HG02763 (cell line): ENCODE results near the gene AHRR.

Source experiments
- ATAC-seq: cut with Tn5 transposase; IDR thresholded peaks from one replicate; pipeline ENCODE4 v1.9.1; 2021; ENCODE audit warnings: mild to moderate bottlenecking, moderate library complexity; ENCODE audit not compliant: unreplicated experiment

AHRR gene

DNA sequence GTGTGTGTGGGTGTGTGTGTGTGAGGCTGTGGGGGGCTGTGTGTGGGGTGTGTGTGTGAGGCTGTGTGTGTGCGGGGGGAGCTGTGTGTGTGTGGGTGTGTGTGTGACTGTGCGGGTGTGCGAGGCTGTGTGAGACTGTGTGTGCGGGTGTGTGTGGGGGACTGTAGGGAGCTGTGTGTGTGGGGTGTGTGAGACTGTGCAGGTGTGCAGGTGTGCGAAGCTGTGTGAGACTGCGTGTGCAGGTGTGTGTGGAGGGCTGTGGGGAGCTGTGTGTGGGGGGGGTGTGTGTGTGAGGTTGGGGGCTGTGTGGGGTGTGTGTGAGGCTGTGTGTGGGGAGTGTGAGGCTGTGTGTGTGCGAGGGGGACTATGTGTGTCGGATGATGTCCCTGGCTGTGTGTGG, 23.2 kb downstream of the AHRR start:
- ATAC-seq = no peak

DNA sequence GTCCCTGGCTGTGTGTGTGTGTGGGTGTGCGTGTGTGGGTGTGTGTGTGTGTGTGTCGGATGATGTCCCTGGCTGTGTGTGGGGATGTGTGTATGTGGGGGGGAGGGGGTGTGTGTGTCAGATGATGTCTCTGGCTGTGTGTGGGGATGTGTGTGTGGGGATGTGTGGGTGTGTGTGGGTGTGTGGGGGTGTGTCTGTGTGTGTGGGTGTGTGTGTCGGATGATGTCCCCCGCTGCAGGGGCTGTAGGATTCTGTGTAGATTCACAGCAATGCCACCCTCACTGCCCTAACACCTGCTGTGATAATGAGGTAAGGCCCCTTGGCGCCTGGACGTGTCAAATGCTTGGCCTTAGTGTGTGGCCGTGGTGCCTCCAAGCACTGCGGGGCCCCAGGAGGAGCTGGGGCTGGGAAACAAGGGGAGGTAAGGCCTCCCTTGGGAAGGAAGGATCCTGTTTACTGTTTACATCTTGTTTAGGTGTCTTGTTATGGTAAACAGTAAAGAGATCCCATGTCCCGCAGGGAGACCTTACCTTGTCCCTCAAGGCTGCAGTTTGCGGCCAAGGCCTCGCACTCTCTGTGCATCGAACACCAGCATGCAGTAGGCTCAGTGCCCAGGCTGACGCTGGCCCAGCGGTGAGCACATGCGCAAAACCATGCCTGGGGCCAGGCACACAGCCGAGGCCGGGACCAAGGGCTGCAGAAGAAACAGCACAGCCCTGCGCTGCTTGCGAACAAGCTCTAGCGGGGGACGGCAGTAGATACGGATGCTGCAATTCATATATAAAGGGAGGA, 24.1 kb downstream of the AHRR start:
- no peak for ATAC-seq

DNA sequence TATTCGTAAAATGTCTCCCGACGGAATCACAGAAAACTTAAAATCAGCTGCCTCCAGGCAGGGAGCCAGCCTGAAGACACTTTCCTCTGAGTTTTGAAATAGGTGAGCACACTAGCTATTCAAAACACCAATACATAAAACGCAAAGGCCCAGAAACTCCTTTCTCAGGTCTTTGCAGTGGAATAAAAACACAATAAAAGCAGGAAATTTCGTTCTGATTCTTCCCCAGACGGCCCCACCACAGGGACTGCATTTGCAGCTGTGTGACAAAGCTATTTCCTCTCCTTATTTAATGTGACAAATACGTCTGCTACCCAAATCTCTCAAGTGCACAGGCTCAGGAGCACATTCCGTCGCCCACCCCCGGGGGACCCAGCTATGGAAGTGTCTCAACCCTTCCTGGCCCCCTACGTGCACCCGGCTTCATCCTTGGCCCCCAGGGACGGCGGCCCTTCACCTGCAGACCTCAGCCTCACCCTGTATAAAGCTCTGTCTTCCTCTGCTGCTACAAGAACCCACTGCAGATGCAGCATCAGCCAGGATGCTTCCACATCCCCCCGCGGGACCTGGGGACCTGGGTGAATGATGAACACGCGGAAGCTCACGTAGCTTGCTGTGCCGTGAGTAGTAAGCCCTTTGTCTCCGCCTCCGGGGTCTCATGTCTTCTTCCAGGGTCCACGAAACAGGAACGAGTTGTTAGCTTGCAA, 24.9 kb downstream of the AHRR start:
- ATAC-seq = no peak

DNA sequence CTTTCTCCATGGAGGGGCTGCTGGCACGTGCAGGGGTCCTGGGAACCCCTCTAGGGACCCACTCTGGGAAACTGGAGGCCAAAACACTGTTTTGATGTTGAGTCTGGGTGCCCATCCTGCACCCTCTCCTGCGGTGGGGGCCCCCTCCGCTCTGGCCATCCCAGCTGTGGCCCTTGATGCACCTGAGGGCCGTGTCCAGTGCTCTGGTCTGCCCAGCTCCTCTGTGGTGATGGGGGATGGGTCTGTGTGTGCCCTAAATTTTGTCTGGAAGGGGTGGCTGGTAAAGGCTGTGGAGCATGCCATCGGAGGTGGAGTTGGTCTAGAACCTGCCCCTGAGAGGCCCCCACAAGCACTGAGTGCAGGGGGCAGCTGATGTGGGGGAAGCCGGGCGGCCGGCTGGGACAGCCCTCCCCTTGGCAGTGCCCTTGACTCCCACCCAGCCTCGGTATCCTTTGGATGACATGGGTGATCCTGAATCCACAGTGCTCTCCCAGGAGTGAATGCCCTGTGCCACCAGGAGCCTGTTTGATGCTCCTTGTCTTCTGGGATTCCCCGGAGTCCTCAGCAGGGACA, 26.3 kb downstream of the AHRR start:
- no peak for ATAC-seq

DNA sequence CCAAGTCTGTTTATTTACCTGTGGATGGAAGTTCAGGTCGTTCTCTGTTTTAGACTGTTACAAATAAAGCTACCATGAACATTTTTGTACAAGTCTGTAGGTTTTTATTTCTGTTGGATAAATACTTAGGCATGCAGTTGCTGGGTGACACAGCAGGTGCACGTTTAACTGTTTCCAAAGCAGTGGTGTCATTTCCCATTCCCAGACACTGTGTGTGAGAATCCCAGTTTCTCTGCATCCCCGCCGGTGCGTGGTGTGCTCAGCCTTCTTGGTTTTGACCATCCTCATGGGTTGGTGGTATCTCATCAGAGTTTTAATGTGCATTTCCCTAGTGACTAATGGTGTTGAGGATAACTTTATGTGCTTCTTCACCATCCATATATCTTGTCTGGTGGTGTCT, 27.2 kb downstream of the AHRR start:
- ATAC-seq = no peak

DNA sequence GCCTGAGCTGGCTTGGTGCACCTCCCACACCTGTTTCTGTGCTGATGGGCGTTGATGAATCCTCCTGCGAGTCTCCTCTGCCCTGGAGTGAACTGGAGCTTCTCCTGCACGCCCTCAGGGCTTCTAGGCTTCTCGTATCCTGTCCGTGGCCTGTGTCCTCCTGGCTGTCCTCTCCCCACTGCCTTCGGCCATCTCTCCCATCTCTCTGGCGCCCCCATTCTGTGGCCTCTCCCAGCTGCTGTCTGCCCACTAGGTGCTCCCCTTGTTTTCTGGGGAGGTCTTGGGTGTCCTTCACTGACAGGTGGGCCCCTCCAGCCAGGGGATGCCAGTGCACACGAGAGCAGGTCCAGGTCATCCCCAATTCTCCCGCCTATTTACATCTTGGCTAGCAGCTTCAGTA, 28.8 kb downstream of the AHRR start:
- no peak for ATAC-seq

DNA sequence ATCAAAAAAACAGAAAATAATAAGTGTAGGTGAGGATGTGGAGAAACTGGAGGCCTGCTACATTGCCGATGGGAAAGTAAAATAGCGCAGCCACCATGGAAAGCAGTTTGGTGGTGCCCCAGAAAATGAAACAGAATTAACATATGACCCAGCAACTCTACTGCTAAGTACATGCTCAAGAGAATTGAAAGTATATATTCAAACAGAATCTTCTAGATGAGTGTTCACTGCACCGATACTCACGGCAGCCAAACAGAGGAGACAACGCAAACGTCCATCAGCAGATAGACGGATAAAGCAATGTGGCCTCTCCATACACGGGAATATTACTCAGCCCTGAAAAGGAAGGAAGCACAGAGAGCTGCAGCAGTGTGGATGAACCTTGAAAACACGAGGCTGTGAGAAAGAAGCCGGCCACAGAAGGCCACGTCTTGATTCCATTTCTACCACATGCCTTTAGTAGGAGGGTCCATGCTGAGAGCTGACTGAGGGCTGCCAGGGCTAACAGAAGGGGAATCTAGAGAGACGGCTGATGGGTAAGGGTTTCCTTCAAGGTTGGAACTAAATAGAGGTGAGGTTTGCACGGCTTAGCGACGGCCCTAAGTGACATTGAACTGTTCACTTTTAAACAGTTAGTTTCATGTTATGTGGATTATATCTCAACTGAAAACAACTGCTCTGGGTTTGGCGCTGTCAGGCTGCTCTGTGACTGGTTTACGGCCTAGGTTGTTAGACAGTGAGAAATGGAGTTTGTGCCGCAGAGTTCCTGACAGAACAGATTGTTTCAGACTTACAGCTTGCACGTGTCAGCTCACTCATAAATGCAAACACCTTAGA, 29.8 kb downstream of the AHRR start:
- no peak for ATAC-seq

DNA sequence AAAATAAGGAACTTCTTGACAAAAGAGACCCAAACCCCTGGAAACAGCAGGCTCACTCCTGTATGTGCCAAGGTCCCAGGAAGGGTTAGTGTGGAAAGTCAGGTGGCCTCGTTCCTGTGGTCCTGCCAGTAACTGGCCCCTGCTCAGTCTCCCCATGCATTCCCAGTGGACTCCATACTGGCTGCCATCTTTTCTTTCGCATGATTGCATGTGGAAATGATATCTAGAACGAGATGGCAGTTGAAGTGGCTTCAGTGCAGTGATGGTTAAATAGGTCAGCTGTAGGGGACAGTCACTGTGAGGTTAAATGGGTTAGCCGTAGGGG, 30.4 kb downstream of the AHRR start:
- ATAC-seq = no peak

DNA sequence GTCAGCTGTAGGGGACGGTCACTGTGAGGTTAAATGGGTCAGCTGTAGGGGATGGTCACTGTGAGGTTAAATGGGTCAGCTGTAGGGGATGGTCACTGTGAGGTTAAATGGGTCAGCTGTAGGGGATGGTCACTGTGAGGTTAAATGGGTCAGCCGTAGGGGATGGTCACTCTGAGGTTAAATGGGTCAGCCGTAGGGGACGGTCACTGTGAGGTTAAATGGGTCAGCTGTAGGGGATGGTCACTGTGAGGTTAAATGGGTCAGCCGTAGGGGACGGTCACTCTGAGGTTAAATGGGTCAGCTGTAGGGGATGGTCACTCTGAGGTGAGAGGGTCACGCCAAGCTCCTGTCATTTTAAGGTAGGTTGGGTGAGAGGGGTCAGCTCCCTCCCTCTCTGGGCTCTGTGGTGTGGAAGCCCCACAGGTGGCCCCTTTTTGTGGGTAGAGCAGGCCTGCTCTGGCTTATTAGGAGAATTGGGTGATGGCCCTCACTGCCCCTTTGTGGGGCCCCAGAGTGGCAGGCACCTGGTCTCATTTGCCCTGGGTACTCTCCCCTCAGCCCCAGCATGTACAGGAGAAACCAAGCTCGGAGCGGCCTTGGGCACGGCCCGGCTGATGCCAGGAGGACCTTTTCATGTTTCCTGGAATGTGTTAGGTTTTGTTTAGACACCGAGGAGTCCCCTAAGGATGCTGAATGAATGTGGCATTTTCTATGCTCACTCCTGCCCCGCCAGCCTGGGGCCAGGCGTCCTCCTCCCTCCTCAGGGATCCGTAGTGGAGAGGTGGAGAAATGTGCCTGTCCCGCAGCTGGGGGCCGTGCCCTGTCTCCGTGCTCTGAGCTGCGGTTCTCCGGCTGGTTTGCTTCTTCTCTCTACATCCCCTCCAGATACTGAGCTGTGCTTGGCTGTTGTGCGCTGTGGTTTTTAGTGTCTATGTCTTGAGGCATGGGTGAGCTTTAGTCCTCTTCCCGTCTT, 31.4 kb downstream of the AHRR start:
- ATAC-seq = no peak

DNA sequence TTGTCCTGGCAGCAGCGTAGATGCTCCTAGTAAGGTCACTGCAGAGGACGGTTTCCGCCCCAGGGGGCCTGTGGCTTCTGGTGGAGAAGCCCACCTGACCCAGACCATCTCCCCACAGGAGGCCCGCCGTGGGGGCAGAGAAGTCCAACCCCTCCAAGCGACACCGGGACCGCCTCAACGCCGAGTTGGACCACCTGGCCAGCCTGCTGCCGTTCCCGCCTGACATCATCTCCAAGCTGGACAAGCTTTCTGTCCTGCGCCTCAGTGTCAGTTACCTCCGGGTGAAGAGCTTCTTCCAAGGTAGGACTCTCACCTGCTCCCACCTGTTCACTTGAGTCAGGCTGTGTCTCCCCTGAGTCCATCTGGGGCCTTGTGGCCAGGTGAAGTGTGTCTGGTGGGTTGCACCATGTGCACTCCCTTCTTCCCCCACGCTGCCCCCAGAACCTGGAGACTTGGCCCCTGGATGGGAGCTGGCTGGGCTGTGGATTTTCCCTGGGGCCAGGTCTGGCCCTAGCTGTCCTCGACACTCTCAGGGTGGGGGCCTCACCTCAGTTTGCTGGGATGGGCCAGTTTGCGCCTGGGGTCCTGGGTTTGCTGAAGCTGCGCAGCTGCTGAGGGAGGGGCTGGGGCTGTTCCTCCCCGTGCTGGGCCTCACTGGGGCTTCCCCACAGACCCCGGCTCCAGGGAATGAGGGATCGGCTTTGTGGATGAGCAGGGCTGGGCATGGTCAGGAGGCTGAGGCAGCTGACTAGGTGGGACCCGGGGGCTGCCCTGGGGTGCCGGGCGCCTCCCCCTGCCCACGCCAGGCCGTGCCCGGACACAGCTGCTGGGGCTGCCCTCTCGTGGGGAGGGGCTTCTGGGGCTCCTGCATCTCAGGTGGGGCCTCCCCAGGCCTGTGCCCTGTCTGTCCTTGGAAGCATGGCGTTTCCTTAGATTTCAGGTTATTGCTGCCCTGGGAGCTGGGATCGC, 32.4 kb downstream of the AHRR start:
- ATAC-seq = no peak

DNA sequence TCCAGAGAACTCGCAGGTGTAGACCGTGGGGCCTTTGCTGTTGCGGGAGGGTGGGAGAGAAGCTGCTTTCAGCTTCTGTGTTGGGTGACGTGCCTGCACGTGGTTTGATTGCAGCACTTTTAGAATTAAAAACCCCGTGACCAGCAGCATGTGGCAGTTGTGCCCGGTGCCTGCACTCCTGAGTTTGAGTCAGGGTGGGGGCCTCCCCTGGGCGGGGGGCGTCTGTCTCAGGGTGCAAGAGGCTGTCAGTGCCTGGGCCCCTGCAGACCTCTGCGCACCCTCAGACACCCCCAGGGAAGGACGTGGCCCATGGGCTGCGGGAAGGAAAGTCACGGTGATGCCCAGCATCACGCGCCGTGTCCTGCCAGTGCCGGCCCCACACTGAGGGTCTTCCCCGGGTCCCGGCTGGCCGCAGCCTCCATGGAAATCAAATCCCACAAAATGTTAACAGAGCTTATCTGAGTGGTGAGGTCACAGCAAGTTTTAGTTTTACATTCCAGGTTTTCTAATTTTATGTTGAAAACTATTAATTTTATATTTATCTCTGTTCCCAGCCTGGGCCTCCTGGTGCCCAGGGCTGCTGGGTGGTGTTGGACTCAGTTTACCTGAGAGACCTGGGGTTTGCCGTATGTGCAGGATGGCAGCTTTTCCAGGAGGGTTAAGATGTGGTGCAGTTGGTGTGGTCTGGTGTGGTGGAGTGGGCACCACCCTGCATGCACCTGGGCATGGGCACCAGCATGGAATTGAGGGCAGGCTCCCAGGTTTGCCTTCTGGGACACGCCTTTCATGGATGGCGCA, 33.3 kb downstream of the AHRR start:
- no peak for ATAC-seq

DNA sequence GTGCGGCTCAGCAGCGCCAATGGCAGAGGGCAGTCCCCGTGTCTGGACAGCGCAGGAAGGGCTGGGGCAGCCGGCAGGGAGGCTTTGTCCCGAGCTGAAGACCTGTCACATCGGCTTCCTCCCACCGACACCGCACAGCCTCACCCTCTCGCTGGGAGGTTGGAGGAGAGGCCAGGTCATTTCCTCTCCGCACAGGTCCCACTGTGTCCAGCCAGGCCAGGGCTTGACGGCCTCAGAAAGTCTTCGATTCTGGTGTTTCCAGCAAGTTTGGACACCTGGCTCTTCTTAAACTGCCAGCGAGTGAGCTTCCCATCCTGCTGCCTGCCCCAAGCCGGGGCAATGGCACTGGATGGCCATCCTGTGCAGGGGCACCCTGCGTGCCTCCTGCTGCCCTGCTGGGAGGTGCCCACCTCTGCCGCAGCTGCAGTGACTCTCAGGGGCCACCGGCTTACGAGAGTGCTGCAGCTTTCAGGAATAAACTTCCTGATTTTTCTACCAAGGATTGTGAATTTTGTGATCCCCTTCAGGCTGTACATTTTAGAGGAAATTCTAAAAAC, 33.9 kb downstream of the AHRR start:
- no peak for ATAC-seq

DNA sequence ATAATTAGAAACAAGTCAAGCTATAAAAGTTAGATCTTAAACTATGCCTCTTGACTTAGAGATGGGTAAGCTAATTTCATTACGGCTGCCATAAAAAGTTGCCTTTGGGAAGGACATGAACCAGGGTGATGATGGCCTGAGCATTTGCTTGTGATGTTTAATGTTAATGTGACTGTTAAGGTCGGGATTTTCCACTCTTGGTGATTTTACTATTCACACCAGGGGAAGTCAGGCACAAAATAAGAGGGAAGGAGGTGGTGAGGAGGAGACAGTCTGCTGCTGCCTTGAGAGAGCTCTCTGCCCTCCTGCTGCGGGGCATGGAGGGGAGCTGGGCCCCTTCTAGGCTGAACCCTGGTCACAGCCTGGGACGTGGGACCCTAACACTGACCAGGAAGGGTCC, 34.4 kb downstream of the AHRR start:
- no peak for ATAC-seq

DNA sequence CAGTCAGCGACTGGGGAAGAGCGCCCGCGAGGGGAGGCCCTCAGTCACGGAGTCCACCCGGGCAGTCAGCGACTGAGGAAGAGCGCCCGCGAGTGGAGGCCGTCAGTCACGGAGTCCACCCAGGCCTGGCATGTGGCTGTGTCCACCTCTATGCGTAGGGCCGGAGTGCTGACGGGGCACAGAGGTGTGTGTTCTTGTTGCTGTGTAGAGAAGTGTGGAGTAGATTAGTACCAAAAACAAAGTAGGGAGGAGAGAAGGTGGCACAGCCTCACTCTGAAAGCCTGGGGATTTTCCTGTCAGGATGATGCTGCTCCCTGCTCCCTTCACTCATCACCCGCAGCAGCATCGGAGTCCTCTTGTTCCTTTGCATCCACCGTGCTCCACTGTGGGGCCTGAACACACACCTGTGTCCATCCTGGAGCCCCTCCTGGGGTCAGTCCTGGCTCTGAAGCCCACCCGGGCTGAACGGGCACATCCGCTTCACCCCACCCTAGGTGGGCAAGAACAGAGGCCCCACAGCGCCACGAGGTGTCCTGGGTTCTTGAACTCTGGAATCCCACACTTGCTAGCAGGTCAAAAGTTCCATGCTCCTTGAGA, 37.9 kb downstream of the AHRR start:
- ATAC-seq = no peak

DNA sequence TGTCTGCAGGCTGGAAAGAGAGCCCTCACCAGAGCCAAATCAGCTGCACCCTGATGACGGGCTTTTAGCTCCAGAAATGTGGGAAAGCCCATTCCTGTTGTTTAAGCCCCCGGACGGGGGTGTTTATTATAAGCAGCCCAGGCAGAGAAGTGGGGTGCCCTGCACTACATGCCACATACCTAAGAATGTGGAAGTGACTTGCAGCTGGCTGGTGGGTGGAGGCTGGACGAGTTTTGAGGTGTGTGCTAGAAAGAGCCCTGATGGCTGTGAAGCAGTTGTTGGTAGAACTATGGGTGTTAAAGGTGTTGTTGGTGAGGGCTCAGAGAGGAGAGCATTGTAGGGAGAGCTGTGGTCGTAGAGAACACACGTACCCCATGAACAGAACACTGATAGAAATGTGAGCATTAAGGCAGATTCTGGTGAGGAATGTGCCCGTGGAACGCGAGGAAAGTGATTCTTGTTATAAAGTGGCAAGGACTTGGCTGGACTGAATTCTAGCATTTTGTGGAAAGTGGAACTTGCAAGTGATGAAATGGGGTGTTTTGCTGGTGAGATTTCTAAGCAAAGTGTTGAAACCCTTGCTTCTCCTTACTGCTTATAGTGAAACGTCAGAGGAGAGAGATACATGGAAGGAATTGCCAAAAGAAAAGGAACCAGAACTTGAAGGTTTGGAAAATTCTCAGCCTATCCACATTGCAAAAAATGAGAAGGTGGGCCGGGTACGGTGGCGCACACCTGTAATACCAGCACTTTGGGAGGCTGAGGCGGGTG, 38.9 kb downstream of the AHRR start:
- ATAC-seq = no peak

DNA sequence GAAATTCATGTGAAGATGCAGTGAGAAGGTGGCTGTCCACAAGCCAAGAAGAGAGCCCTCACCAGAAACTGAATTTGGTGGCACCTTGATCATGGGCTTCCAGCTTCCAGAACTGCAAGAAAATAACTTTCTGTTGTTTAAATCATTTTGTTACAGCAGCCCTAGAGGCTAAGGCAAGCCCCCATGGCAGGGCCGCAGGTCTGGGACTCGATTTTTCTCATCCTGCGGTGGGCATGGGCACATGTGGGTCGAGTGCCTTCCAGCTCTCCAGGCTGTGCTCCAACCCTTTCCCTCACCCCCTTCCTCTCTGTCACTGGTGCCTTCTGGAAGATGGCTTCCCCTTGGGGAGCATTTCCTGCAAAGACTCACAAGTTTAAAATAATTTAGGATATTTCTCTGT, 40.7 kb downstream of the AHRR start:
- no peak for ATAC-seq
